ENCODE data around the gene UQCRC2.
"Not testable (repeated sequence)": the region's sequence is repeated elsewhere in the genome, so short reads cannot be mapped to it uniquely, and the experiment has no call there.

GRCh38 chr16:22002047-22002446, 48.9 kb downstream of the UQCRC2 start:
- not testable (repeated sequence) for TF ChIP-seq CTCF, EP300, POLR2A, POLR2AphosphoS5 (IDR thresholded peaks at IDR 0.05)
